ENCODE data around the gene MTERF1.
A peak's percentile ranks its signal among the peaks of the same experiment; 100 is the strongest.
"Not testable (repeated sequence)": the region's sequence is repeated elsewhere in the genome, so short reads cannot be mapped to it uniquely, and the experiment has no call there.

The MTERF1 gene

DNA sequence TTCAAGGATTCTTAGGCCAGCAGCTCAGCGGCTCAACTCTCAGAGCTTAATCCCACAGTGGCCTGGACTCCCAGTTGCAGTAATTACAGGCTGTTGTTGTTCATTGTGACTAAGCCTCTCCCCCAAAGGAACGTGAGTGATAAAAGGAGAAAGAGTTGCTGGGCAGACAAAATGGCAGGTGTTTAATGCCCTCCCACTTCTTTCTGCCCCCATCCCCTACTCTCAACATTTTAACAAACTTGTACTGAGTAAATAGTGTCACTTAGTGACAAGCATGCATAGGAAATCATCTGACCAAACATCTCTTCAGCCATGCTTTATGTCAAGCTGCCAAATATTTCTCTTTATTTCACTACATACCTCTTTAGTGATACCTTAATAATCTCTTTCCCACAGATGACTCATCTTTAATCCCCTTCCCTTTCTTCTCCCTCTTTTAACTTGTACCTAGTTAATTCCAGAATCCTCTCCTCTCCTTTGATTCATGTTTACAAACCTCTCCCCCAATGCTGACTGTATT is 12.4 kb upstream of the MTERF1 start:
- Mint-ChIP-seq H3K27ac (peak overlapping the region; percentile 31), H3K9me3 (no peaks in the 10 kb centered on the region), H3K4me1 (no peaks in the 10 kb centered on the region), H3K4me3 (no peak overlapping the region), H3K36me3 (no peaks in the 10 kb centered on the region), H3K27me3 (peaks cover 5% of the 10 kb centered on the region)

DNA sequence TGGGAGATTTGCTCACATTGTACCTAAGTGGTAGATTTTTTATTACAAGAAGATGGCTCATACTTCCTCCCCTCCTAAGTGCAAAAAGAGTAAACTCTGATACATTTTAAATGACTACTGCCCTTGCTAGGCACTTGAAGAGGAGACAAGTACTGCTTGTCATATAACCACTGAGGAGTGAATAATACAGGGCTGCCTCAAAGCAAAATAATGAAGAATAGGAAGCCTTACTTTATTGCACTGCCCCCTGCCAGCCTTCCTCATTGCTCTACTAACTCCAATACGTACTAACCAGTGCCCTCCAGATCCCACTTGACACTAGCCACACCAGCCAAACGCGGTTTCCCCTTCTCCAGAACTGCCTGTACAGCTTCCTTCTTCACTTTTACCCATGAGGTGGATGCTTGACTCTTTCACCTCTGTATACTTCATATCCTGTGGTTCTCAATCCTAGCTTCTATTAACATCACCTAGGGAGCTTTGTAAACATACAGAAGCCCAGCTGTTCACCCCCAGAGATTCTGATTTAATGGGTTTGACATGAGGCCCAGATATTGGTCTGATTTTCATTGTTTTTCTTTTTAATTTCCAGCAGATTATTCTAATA is 11.7 kb upstream of the MTERF1 start:
- no peaks in the 10 kb centered on the region for H3K9me3 Mint-ChIP-seq
- no peaks in the 10 kb centered on the region for H3K4me1 Mint-ChIP-seq
- no peak overlapping the region for H3K27ac Mint-ChIP-seq
- no peak overlapping the region for H3K4me3 Mint-ChIP-seq
- H3K36me3 Mint-ChIP-seq = no peaks in the 10 kb centered on the region
- peaks cover 5% of the 10 kb centered on the region for H3K27me3 Mint-ChIP-seq

GRCh38 chr7:91888271-91889175 is 8.0 kb upstream of the MTERF1 start:
- not testable (repeated sequence) for H3K4me3 Mint-ChIP-seq, H3K27me3 Mint-ChIP-seq, H3K4me1 Mint-ChIP-seq, H3K9me3 Mint-ChIP-seq, H3K36me3 Mint-ChIP-seq, H3K27ac Mint-ChIP-seq

- not testable (repeated sequence) for H3K27me3 Mint-ChIP-seq, H3K27ac Mint-ChIP-seq, H3K36me3 Mint-ChIP-seq, H3K4me3 Mint-ChIP-seq, H3K9me3 Mint-ChIP-seq, H3K4me1 Mint-ChIP-seq
These were observed 7.1 kb upstream of the MTERF1 start for GRCh38 chr7:91887336-91888213.

GRCh38 chr7:91883676-91884362 is 3.3 kb upstream of the MTERF1 start:
- Mint-ChIP-seq H3K9me3 (no peaks in the 10 kb centered on the region), H3K4me3 (no peak overlapping the region), H3K27ac (no peak overlapping the region), H3K36me3 (peaks cover 4% of the 10 kb centered on the region), H3K4me1 (peaks cover 22% of the 10 kb centered on the region), H3K27me3 (no peaks in the 10 kb centered on the region)

GRCh38 chr7:91880016-91880412 is 488 bp downstream of the MTERF1 start:
- H3K4me3 Mint-ChIP-seq = peak overlapping the region; percentile 95
- peaks cover 22% of the 10 kb centered on the region for H3K36me3 Mint-ChIP-seq
- H3K27ac Mint-ChIP-seq = peak overlapping the region; percentile 92
- no peaks in the 10 kb centered on the region for H3K27me3 Mint-ChIP-seq
- H3K9me3 Mint-ChIP-seq = no peaks in the 10 kb centered on the region
- peaks cover 49% of the 10 kb centered on the region for H3K4me1 Mint-ChIP-seq

- Mint-ChIP-seq H3K9me3 (no peaks in the 10 kb centered on the region), H3K4me1 (peaks cover 57% of the 10 kb centered on the region), H3K36me3 (peaks cover 35% of the 10 kb centered on the region), H3K27ac (no peak overlapping the region), H3K4me3 (peak overlapping the region; percentile 30), H3K27me3 (no peaks in the 10 kb centered on the region)
These were observed 3.9 kb downstream of the MTERF1 start for GRCh38 chr7:91876391-91877133.

GRCh38 chr7:91875851-91876250 is 4.7 kb downstream of the MTERF1 start:
- peaks cover 6% of the 10 kb centered on the region for H3K9me3 Mint-ChIP-seq
- peaks cover 41% of the 10 kb centered on the region for H3K36me3 Mint-ChIP-seq

GRCh38 chr7:91872928-91873327 is 7.6 kb downstream of the MTERF1 start:
- Mint-ChIP-seq H3K27ac (no peak overlapping the region), H3K4me3 (no peak overlapping the region), H3K27me3 (no peaks in the 10 kb centered on the region), H3K9me3 (peaks cover 6% of the 10 kb centered on the region), H3K36me3 (peaks cover 42% of the 10 kb centered on the region), H3K4me1 (peaks cover 43% of the 10 kb centered on the region)

More at GRCh38 chr7:91875851-91876250, 4.7 kb downstream of the MTERF1 start:
- Mint-ChIP-seq H3K27ac (no peak overlapping the region), H3K4me1 (peaks cover 59% of the 10 kb centered on the region), H3K27me3 (no peaks in the 10 kb centered on the region), H3K4me3 (no peak overlapping the region)

DNA sequence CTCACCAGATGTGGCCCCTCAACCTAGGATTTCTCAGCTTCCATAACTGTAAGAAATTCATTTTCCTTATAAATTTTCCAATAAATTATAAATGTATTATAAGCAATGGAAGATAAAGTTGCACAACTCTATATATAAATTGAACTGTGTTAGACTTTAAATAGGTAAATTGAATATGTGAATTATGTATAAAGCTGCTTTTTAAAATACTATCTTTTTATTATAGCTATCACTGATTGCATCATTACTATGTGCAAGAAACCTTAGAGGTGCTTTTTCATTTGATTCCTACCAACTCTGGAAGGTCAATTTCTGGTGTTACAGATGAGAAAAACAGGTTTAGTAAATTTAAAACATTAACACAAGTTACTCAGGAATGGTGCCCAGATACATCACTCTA is 8.4 kb downstream of the MTERF1 start:
- H3K4me1 Mint-ChIP-seq = peaks cover 34% of the 10 kb centered on the region
- no peak overlapping the region for H3K4me3 Mint-ChIP-seq
- H3K36me3 Mint-ChIP-seq = peaks cover 36% of the 10 kb centered on the region
- H3K9me3 Mint-ChIP-seq = peaks cover 6% of the 10 kb centered on the region
- no peak overlapping the region for H3K27ac Mint-ChIP-seq
- no peaks in the 10 kb centered on the region for H3K27me3 Mint-ChIP-seq

DNA sequence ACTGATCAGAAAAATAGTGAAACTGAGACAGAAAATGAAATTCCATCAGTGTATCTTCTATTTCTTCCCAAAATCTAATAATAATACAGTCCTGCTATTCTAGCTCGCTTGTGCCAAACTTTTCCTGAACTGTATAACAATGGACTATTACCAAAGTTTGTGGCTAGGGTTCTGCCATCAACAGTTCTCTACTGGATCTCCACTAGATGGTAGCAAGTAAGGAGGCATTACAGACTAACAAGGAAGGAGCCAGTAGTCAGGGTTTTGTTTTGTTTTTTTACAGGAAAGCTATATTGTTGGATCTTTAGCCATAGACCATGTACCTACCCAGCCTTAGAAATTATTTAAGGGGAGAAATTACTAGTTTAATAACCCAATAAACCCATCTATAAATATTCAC is 10.8 kb downstream of the MTERF1 start:
- peaks cover 32% of the 10 kb centered on the region for H3K4me1 Mint-ChIP-seq
- H3K9me3 Mint-ChIP-seq = peaks cover 6% of the 10 kb centered on the region
- no peak overlapping the region for H3K27ac Mint-ChIP-seq
- H3K4me3 Mint-ChIP-seq = no peak overlapping the region
- H3K36me3 Mint-ChIP-seq = peaks cover 27% of the 10 kb centered on the region
- H3K27me3 Mint-ChIP-seq = no peaks in the 10 kb centered on the region

- H3K4me3 Mint-ChIP-seq = no peak overlapping the region
- no peaks in the 10 kb centered on the region for H3K27me3 Mint-ChIP-seq
- H3K27ac Mint-ChIP-seq = no peak overlapping the region
- H3K4me1 Mint-ChIP-seq = peaks cover 26% of the 10 kb centered on the region
- H3K9me3 Mint-ChIP-seq = peaks cover 6% of the 10 kb centered on the region
- peaks cover 23% of the 10 kb centered on the region for H3K36me3 Mint-ChIP-seq
These were observed 13.8 kb downstream of the MTERF1 start for GRCh38 chr7:91866599-91867148.

DNA sequence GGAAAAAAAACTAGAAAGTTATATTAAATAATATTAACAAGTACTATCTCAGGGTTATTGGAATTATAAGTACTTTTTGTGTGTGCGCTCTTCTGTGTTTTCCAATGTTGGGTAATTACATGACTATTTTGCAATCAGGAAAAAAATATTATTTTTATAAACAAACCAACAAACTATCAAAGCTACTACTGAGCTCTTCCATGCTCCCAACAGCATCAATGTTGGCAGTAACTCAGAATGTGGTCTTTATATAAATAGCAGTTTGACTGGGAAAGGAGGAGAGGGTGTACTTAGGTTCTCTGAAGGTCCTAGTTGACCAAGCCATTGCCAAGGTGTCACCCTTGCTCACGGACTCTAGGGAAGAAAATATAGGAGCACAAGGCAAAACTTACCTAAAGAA is 15.0 kb downstream of the MTERF1 start:
- peaks cover 16% of the 10 kb centered on the region for H3K36me3 Mint-ChIP-seq
- H3K9me3 Mint-ChIP-seq = no peaks in the 10 kb centered on the region
- no peak overlapping the region for H3K27ac Mint-ChIP-seq
- H3K4me3 Mint-ChIP-seq = no peak overlapping the region
- H3K4me1 Mint-ChIP-seq = peaks cover 20% of the 10 kb centered on the region
- H3K27me3 Mint-ChIP-seq = no peaks in the 10 kb centered on the region

DNA sequence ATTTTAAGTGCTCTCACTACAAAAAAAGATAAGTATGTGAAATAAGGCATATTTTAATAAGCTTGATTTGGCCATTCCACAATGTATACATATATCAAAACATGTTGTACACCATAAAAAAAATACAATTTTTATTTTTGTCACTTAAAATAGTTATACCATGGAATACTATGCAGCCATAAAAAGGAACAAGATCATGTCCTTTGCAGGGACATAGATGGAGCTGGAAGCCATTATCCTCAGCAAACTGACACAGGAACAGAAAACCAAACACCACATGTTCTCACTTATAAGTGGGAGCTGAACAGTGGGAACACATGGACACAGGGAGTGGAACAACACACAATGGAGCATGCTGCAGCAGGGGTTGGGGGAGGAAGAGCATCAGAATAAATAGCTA is 15.9 kb downstream of the MTERF1 start:
- peak overlapping the region; percentile 71 for H3K27ac Mint-ChIP-seq
- peaks cover 20% of the 10 kb centered on the region for H3K4me1 Mint-ChIP-seq
- H3K4me3 Mint-ChIP-seq, H3K9me3 Mint-ChIP-seq, H3K27me3 Mint-ChIP-seq: not testable (repeated sequence)
- peaks cover 16% of the 10 kb centered on the region for H3K36me3 Mint-ChIP-seq
